Activated CD8-positive, alpha-beta T cell treated with anti-CD3 and anti-CD28 coated beads for 36 hours (primary cell): ENCODE data around the gene DAB2IP. TPM values are rescaled to one million over a fixed set of nuclear protein-coding genes. Genes with fewer than 3 reads are reported as not detected.

Experiments
- ATAC-seq: fragments of 200-7000 bp; cut with Tn5 transposase; one replicate; pipeline ENCODE4 v1.10.0; 2021; ENCODE audit warnings: mild to moderate bottlenecking, moderate library complexity
- CTCF ChIA-PET: fragments of 350-600 bp; sonication (Branson Sonifier 250); formaldehyde crosslinking; loops from one replicate; lab custom pipeline; 2021; ENCODE audit warnings: antibody characterized with exemption; lab: Charles Lee
- POLR2A ChIA-PET: fragments of 350-600 bp; sonication (Branson Sonifier 250); formaldehyde crosslinking; loops from one replicate; lab custom pipeline; 2021; ENCODE audit warnings: antibody characterized with exemption; lab: Charles Lee
- DNase-seq: peaks from one replicate; pipeline ENCODE4 v3.0.0-alpha.2; 2020
- H3K27ac Mint-ChIP-seq: one replicate; pipeline ENCODE4 v1.8.0; 2021; ENCODE audit warnings: mild to moderate bottlenecking, mixed read lengths
- H3K27me3 Mint-ChIP-seq: one replicate; pipeline ENCODE4 v1.8.0; 2021; ENCODE audit warnings: mixed read lengths
- H3K36me3 Mint-ChIP-seq: one replicate; pipeline ENCODE4 v1.8.0; 2021; ENCODE audit warnings: low read depth, mixed read lengths
- H3K4me1 Mint-ChIP-seq: one replicate; pipeline ENCODE4 v1.8.0; 2021; ENCODE audit warnings: low read depth, mixed read lengths
- H3K4me3 Mint-ChIP-seq: one replicate; pipeline ENCODE4 v1.8.0; 2021; ENCODE audit warnings: mild to moderate bottlenecking, moderate library complexity, mixed read lengths
- H3K9me3 Mint-ChIP-seq: one replicate; pipeline ENCODE4 v1.8.0; 2021; ENCODE audit warnings: mixed read lengths
- intact Hi-C: fragments of 100-400 bp; cut with micrococcal nuclease; formaldehyde crosslinking; loops from one replicate; pipeline ENCODE4 v1.10.0; 2022
- total RNA-seq, 2 experiments: library from RNA; stranded (reverse); gene quantifications; one replicate each; pipeline ENCODE4 v1.2.3, GENCODE V29; 2021
- TF ChIP-seq, protein P1 (sequence below): fragments of 200-600 bp; IDR thresholded peaks from one replicate; pipeline ENCODE4 v1.8.0; 2022; ENCODE audit warnings: antibody characterized with exemption, mild to moderate bottlenecking

The DAB2IP gene
- total RNA-seq, 2 experiments from 2014 or later = 0.54 to 1.5 TPM

GRCh38 chr9:121781145-121781548, 129.7 kb downstream of the DAB2IP start:
- Mint-ChIP-seq H3K27ac (no peak overlapping the region), H3K4me3 (no peak overlapping the region), H3K4me1 (peaks cover 8% of the 10 kb centered on the region), H3K36me3 (no peaks in the 10 kb centered on the region), H3K9me3 (peaks cover 3% of the 10 kb centered on the region), H3K27me3 (no peaks in the 10 kb centered on the region)
- ATAC-seq (no peak), DNase-seq (no peak)
- TF ChIP-seq, protein P1, sequence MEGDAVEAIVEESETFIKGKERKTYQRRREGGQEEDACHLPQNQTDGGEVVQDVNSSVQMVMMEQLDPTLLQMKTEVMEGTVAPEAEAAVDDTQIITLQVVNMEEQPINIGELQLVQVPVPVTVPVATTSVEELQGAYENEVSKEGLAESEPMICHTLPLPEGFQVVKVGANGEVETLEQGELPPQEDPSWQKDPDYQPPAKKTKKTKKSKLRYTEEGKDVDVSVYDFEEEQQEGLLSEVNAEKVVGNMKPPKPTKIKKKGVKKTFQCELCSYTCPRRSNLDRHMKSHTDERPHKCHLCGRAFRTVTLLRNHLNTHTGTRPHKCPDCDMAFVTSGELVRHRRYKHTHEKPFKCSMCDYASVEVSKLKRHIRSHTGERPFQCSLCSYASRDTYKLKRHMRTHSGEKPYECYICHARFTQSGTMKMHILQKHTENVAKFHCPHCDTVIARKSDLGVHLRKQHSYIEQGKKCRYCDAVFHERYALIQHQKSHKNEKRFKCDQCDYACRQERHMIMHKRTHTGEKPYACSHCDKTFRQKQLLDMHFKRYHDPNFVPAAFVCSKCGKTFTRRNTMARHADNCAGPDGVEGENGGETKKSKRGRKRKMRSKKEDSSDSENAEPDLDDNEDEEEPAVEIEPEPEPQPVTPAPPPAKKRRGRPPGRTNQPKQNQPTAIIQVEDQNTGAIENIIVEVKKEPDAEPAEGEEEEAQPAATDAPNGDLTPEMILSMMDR = no peak
- ChIA-PET POLR2A (no interaction called here), CTCF (no interaction called here)
- intact Hi-C loops = no loop called here

GRCh38 chr9:121781701-121782464, 130.4 kb downstream of the DAB2IP start:
- Mint-ChIP-seq H3K9me3 (peaks cover 3% of the 10 kb centered on the region), H3K36me3 (no peaks in the 10 kb centered on the region), H3K27me3 (no peaks in the 10 kb centered on the region), H3K4me1 (peaks cover 8% of the 10 kb centered on the region), H3K4me3 (no peak overlapping the region), H3K27ac (no peak overlapping the region)
- POLR2A ChIA-PET = no interaction called here
- intact Hi-C loops = no loop called here
- TF ChIP-seq, protein P1 = no peak
- DNase-seq (no peak), ATAC-seq (no peak)
- CTCF ChIA-PET = no interaction called here

- Mint-ChIP-seq H3K9me3 (peaks cover 3% of the 10 kb centered on the region), H3K4me3 (no peak overlapping the region), H3K27me3 (no peaks in the 10 kb centered on the region), H3K4me1 (peaks cover 8% of the 10 kb centered on the region), H3K36me3 (no peaks in the 10 kb centered on the region), H3K27ac (no peak overlapping the region)
- DNase-seq (no peak), ATAC-seq (no peak)
- TF ChIP-seq, protein P1 = no peak
- POLR2A ChIA-PET = no interaction called here
- intact Hi-C loops = no loop called here
- CTCF ChIA-PET = no interaction called here
Observed at GRCh38 chr9:121782514-121783110, 131.2 kb downstream of the DAB2IP start.

DNA sequence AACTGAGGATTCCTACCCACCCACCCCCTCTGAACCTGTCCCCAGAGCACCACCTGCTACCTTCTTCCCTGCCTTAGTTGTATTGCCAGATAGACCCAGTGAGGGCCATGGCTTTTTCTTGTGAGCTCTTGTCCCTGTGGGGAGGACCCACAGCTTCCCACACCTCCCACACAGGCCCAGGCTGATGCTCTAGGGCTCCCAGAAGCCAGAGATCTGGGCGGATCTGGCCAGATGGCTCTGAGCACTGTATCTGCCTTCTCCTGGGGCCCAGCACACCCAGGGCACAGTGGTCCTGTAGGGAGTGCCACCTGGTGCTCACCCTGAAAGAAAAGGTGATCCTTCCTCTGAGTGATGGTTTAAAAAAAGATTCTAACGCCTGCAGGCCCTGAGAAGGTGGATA, 131.7 kb downstream of the DAB2IP start:
- H3K27me3 Mint-ChIP-seq = no peaks in the 10 kb centered on the region
- ChIA-PET CTCF (no interaction called here), POLR2A (no interaction called here)
- DNase-seq = no peak
- peaks cover 3% of the 10 kb centered on the region for H3K9me3 Mint-ChIP-seq
- H3K4me1 Mint-ChIP-seq = peaks cover 8% of the 10 kb centered on the region
- no peak overlapping the region for H3K4me3 Mint-ChIP-seq
- no peak for ATAC-seq
- intact Hi-C loops = no loop called here
- TF ChIP-seq, protein P1 = no peak
- no peak overlapping the region for H3K27ac Mint-ChIP-seq
- no peaks in the 10 kb centered on the region for H3K36me3 Mint-ChIP-seq
